Measurements from ENCODE around the gene UNC5CL.
"Not testable (repeated sequence)": the region's sequence is repeated elsewhere in the genome, so short reads cannot be mapped to it uniquely, and the experiment has no call there.

Gene UNC5CL

DNA sequence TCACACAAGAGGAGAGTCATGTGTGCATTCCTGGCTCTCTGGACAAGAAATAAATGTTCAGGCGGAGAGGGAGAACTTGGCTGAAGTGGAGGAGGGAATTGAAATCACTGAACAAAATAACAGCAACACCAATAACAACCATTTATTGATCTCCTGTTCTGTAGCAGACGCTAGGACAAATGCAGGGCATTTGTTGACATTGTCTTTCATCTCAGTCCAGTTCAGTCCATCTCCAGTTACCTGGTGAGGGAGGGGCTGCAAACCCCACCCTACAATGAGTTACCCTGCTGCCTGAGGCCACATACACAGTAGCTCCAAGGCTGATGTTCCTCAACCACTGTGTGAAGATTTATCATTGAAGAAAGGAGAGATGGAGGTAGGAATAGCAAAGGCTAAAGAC, 27.3 kb downstream of the UNC5CL start:
- DNase-seq (ENCODE audit: extremely low read depth in 1 of 2, low read depth in 1 of 2): no peak

DNA sequence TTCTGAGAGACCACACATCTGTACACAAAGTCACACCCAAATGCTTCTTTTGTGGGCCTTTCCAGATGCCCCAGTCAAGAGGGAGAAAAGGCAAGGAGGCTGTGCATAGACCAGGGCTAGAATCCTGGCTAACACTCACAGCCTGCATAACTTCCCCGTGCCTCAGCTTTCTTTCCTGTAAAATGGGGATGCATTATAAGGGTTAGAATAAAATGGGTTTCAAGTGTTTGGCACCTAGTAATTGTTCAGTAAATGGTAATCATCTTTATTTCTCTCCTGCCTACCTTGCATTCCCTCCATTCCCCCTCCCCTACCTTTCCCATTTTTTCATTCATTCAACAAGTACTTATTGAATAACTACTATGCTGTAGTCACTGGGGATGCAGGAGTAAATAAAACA, 29.4 kb downstream of the UNC5CL start:
- no peak for DNase-seq (ENCODE audit: extremely low read depth in 1 of 2, low read depth in 1 of 2)

DNA sequence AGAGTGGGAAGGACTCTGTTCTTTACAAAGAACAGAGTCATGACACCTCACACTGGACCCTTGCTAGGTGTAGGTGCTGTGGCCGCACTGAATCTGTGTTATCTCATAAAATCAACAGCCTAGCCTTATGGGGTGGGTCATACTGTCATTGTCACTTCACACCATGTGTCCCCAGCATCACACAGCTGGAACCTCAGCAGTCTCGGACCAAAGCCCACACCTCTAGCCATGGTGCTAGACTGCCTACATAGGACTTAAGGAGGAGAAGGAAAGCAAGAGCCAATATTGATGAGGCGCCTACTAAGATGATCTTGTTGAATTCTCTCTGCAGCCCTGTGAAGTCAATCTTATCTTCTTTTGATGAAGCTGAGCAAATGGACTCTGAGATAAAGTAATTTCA, 31.0 kb downstream of the UNC5CL start:
- DNase-seq (ENCODE audit: extremely low read depth in 1 of 2, low read depth in 1 of 2): no peak

DNA sequence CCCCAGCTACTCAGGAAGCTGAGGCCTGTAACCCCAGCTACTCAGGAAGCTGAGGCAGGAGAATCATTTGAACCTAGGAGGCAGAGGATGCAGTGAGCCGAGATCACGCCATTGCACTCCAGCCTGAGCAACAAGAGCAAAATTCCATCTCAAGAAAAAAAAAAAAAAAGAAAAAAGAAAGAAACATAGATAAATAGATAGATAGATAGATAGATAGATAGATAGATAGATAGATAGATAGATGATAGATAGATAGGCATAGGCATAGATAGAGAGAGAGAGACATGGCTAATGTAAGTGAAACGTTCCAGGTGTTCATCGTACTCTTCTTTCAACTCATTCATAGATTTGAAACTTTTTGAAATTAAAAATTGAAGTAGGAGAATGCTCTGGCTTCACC, 32.0 kb downstream of the UNC5CL start:
- DNase-seq (ENCODE audit: extremely low read depth in 1 of 2, low read depth in 1 of 2): not testable (repeated sequence)

DNA sequence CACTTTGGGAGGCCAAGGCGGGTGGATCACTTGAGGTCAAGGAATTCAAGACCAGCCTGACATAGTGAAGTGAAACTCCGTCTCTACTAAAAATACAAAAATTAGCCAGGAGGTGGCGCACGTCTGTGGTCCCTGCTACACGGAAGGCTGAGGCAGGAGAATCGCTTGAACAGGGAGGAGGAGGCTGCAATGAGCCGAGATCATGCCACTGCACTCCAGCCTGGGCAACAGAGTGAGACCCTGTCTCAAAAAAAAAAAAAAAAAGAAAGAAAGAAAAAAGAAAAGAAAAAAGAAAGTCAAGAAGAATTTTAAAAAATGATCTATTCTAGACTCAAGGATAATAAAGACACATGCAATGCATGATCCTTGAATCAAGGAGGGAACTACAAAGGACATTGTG, 32.8 kb downstream of the UNC5CL start:
- peak; percentile 16 to 20 for DNase-seq (ENCODE audit: extremely low read depth in 1 of 2, low read depth in 1 of 2)

DNA sequence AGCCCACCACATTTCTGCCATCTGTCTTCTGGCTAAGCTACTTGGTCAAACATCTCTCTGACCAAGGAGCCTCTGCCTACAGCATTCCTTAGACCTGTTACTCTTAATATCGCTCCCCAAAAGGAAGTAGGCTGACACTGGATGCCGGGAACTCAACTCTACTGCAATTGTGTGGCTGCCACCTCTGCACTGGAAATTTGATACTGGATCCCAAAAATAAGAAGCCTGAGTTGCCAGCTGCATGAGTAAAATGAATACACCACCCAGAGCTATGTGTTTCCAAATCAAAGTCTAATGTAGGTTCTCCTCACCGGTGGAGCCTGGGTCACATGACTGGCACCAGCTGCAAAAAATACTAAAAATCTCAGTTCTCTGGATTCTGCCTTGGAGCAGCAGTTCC, 36.9 kb downstream of the UNC5CL start:
- no peak for DNase-seq (ENCODE audit: extremely low read depth in 1 of 2, low read depth in 1 of 2)

DNA sequence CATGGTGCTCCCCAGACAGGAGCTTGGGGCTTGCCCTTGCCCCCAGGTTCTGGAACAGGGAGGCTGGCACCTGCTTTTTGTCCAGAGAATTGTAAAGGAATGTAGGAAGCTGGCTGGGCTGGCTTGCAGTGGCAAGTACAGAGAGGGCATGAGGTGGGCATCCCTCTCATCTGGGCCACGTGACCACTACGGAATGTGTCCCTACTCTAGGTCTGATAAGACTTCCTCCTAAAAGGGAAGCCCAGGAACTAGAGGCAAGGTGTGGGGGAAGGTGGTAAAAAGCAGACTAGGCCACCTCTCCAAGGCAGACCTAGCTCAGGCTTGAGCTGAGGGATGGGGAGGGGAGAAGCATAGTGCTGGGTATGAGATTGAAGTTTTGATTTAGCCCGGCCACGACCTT, 38.8 kb downstream of the UNC5CL start:
- no peak for DNase-seq (ENCODE audit: extremely low read depth in 1 of 2, low read depth in 1 of 2)

DNA sequence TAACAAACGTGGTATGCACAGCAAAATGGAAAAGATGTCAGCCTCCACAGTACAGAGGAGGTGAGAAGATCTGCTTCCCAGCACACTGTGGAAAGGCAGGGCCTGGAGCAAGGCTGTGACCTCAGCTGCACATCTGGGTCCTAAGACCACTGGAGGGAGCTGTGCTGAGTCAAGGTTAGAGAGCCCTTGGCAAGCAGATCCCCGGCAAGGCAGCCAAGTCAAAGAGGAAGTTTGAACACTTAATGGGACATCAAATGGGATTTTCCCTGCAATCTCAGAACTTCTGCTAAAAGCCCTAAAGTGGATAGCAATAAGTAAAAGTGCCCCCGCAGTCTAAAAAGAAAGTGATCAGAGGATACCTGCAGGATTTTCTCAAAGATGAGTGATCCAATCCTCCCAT, 39.5 kb downstream of the UNC5CL start:
- peak in 1 of 2 donors; percentile 5 for DNase-seq (ENCODE audit: extremely low read depth in 1 of 2, low read depth in 1 of 2)

DNA sequence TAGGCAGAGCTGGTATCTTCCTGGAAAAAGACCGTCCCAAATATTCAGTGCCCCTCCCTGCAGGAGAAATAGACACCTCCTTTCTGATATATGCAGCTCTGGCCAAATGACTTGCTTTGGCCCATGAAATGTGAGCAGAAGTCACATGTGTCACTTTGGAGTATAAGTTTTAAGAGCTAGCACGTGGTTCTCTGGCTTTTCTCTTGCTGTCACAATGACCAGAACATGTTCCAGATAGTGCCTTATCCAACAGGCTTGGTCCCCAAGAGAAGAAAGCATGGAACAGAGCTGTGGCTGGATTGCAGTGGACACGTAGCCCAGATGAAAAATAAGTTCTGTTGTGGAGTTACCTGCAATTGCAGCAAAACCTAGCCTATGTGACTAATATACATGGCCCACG, 40.4 kb downstream of the UNC5CL start:
- no peak for DNase-seq (ENCODE audit: extremely low read depth in 1 of 2, low read depth in 1 of 2)

DNA sequence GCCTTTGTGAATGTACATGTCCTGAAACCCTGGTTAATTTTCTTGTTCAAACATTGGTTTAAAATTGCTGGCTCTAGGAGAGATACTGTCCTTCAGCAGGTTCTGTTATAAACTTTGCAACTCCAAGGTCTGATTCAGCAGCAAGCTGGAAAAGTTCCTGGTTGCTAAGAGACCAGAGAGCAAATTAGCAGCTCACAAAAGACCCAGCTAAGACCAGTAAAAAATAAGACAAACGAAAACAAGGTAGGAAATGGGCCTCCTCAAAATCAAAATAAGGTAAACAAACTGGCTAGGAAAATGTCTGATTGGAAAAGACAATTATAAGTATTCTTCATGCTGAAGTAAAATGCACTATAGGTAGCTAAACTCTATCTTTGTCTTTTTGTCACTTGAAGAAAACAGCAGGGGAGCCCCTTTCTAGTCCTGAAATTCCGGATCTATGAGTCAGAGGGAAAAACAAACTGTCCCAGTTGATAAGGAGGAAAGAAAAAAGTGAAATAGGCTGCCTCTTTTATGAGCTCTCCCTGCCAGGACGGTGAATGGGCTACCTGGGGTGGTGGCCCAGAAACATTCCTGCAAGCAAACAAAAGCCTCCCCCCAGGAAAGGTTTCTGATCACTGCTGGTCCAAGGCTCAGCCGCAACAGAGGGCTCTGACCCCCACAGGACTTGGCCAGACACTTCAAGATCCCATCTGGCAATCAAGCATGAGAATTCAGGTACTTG, 41.6 kb downstream of the UNC5CL start:
- DNase-seq (ENCODE audit: extremely low read depth in 1 of 2, low read depth in 1 of 2): no peak

DNA sequence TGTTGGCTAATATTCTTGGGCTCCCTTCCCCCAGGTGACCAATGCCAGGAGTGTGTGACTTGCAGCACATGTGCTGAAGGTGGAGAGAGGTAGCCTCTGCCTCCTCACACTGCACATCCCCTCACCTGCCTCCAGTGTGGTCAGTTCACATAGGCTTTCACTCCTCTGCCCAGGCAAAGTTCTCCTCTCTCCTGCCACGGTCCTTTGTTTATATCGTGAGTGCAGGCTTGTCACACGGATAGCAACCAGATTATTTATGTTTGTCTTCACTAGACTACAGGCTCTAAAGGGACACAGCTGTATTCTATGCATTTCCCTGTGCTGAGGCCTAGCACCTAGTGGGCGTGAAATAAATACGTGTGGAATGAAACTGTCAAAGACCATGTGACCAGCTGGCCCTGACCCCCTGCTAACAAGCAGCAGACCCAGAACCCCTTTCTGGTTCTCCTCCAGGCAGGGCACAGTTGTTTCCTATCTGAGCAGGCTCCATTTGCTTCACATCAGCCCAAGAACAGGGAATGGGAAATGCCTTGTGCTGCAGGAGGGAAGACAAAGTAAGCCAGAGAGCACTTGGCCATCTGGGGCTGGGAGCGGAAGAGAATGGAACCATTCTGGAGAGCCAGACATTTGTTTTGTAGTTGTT, 42.3 kb downstream of the UNC5CL start:
- DNase-seq (ENCODE audit: extremely low read depth in 1 of 2, low read depth in 1 of 2): no peak

DNA sequence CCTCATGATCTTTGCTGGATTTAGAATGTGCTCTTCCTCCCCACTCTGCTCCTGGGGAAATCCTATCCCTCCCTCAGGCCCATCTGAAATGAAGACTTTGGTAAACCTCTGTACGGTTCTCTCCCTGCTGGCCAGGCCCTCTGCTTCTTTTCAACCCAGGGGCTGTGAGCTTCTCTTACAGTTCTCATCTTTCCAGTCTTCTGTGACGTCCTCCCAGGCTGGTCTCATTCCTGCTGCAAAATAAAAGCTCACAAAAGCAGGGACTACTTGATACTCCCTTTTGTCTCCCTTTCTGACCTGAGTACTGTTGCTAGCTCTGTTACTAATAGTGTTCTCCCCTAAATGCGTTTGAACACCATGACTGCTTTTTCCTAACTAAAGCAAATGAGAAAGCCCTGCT, 46.3 kb downstream of the UNC5CL start:
- no peak for DNase-seq (ENCODE audit: extremely low read depth in 1 of 2, low read depth in 1 of 2)

DNA sequence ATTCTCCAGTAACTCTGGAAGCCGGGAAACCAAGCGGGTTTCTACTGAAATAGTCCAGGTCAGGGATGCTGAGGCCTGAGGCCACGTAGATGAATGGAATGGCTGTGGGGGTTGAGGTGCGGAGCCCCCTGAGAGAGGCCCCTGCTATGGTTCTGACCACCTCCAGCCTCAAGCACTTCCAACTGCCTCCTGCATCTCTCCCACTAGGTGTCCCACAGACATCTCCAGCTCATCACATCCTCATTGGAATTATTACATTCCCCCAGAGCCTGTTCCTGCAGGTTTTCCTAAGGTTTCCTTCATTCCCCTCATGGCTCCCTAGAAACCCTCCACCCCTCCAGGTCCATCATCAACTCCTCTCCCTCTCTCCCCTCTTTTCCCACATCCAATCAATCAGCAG, 48.7 kb downstream of the UNC5CL start:
- DNase-seq (ENCODE audit: extremely low read depth in 1 of 2, low read depth in 1 of 2): no peak

DNA sequence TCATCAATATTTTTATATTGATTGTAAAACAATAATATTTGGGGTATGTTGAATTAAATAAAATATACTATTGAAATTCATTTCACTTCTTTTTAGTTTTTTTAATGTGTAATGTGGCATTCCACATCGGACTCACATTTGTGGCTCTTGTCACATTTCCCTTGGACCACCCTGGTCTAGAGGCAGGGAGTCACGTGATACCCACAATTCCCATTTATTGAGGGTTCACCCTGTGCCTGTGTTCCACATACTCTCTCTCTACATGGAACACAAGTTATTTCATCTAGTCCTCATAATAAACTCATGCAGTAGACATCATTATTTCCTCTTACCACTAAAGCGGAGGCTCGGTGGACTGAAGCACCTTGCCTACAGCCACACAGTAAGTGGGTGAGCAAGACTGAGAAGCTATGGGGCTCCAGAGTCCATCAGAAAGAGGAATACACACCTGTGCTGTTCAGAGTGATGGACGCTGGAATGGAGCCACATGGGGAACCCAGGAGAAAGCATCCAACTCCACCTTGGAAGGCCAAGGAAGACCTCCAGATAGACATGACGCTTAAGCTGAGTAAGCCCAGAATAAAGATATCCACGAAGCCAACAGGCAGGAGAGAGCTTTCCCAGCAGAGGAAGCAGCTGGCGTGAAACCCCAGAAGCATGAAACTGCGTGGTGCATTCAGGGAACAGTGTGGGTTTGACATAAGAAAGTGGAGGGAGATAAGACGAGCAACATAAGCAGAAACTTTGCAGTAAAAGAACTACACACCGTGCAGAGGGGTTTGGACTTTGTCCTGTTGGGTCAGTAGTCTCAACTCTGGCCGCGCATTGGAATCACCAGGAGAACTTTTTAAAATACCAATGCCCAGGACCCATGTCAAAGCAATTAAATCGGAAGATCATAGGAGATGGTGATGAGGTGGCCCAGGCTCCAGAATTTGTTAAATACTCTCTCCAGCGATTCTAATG, 49.5 kb downstream of the UNC5CL start:
- DNase-seq (ENCODE audit: extremely low read depth in 1 of 2, low read depth in 1 of 2): no peak

DNA sequence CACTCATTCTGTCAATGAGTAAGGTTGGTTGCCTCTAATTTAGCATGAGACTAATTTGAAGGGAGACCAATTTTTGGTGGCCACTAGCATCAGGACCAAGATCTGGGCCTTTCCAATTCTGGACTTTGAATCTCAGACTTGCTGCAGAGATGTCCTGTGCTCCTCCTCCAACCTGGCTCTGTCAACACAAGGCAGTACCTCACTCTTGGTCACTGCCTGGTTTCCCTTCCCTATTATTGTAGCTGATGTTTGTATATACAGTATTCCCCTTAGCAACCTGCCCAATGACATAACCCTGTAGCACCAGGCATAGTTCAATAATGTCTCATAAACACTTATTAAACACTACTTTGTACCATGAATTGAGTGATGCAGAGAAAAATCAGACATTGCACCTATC, 50.4 kb downstream of the UNC5CL start:
- DNase-seq (ENCODE audit: extremely low read depth in 1 of 2, low read depth in 1 of 2): no peak

DNA sequence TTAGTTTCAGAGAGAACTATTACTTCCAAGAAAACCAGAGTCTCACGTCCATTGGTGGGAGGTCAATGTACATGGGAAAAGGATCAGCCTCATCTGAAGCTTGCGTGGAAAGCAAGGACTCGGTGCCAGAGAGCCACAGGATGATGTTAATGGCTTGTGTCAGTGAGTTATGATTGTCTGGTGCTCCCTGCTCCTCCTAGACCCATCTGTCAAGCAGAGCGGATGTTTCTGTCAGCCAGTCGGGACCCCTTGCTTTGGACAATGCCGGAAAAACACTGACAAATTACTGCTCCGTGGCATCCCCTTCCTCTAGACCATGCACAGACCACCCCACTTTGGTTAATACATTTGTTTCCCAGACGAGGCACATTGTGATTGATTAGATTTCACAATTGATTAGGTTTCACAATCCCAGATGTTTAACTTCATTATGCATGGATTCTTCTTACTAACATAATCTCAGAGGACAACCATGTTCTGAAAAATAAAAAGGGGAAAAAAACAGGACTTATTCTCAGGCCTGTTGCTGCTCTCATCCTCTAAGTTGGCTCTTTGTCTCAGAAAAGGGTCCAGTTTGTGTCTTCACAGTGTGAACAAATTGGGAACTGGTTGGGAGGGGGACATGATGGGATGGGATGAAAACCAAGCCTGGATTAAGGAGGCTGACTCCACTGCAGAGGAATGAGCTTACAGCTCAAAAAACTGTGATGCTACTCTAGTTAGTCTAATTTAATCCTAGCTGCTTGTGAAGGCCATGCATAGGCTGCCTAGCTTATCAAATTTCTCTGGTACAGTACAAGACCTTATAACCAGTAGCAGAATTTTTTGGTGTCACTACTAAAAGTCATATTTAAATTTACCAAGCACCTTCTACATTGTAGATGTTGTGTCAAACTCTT, 51.9 kb downstream of the UNC5CL start:
- DNase-seq (ENCODE audit: extremely low read depth in 1 of 2, low read depth in 1 of 2): no peak

DNA sequence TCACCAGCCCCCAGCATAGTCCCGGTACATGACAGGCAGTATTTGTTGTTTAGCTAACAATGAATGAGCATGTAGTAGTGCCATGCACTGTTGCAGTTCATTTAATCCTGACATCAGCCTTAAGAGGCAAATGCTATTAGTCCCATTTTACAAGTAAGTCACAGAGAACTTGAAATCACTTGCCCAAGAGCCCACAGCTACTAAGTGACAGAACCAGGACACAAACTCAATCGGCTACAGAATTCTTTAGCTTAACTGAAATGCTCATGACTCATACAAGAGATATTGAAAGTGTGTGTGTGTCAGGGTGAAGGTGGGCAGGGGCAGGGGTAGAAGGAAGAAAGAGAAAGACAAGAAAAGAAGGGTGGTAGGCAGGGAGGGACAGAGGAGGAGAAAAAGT, 52.7 kb downstream of the UNC5CL start:
- no peak for DNase-seq (ENCODE audit: extremely low read depth in 1 of 2, low read depth in 1 of 2)

DNA sequence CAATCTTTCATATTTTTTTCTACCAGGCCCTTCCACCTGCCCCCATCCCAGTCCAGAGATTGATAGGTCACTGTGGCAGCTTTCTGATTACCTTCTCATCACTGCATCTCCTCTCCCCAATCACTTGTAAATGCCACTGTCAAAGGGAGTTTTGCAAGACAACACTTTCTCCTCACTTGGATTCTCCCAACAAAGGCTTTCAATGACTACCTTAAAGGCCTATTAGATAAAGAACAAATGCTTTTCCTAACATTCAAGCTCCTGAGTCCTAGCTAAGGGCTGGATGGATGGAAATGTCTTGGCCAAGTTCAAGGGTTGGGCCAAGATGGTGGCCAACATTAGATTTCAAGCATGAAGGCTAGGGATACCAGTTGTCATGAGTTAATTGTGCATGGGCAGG, 55.3 kb downstream of the UNC5CL start:
- no peak for DNase-seq (ENCODE audit: extremely low read depth in 1 of 2, low read depth in 1 of 2)

DNA sequence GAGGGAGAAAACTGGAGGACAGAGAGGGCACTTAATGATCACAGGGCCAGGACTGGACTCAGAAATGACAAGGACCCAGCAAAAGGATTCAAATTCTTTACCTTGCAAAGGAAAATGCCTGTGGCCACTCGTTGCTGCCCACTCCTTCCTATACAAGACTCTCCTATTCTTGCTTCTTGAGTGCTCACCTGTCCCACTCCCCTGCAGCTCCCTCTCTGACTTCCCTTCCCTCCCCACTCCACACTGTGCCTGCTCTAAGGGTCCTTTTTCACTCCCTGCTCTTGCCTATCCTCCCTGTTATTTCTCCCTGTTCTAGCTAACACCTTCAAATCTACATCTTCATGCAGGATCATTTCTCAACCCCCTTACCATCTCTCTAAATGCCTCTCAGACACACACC, 56.1 kb downstream of the UNC5CL start:
- no peak for DNase-seq (ENCODE audit: extremely low read depth in 1 of 2, low read depth in 1 of 2)

DNA sequence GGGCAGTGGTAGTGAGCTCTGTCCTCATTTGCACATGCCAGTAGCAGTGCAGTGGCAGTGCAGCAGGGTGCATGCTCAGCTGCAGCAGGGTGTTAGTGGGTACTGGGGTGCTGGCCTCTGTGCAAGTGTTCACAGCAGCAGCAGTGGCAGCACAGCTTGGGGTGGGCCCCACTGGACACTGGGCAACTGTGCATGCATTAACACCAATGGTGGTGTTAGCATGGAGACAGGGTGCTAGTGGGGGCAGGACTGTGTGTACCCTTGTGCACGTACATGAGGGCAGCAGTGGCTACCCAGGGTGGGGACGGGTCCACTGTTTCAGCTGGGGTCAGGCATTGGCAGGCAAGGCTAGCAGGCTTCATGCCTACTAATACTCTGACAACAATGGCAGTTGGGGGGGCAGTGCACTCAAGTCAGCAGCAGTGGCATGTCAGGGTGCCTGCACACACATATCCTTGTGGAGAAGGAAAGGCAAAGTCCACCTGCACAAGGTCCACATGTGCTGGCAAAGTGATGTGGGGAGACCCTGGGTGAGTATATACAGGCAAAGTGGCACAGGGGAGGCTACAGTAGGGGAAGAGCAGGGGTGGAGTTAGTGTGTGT, 60.2 kb downstream of the UNC5CL start:
- DNase-seq (ENCODE audit: extremely low read depth in 1 of 2, low read depth in 1 of 2): no peak

Data from stimulated activated CD8-positive, alpha-beta memory T cell treated with anti-CD3 and anti-CD28 coated beads, Interleukin-7, amount 100 ng/mL, for 48 hours (primary cell).